IMR-90 (cell line): Measurements from ENCODE around the gene AXIN1. TPM values are rescaled to one million over a fixed set of nuclear protein-coding genes. Genes with fewer than 3 reads are reported as not detected.

Experiments
- ATAC-seq: fragments of 200-7000 bp; cut with Tn5 transposase; 2 replicates; pipeline ENCODE4 v1.9.1; 2020; ENCODE audit warnings: low read depth, mild to moderate bottlenecking, moderate library complexity
- BruUV-seq: library from RNA; stranded (reverse); fragments of 400-500 nt; replicated peaks from 2 replicates; lab custom pipeline; 2021; lab: Mats Ljungman, UMichigan
- CTCF ChIA-PET: fragments of 300-600 bp; formaldehyde crosslinking; extraction: SDS; loops from one replicate; lab custom pipeline; 2021; ENCODE audit warnings: antibody characterized with exemption; lab: Yijun Ruan, JAX
- POLR2A ChIA-PET: fragments of 300-600 bp; sonication (Branson Sonifier 250); formaldehyde crosslinking; loops from one replicate; lab custom pipeline; 2022; ENCODE audit warnings: antibody characterized with exemption; ENCODE audit not compliant: unreplicated experiment; lab: Charles Lee
- DNase-seq: peaks from one replicate; pipeline ENCODE4 v3.0.0; 2013
- H2AFZ ChIP-seq: replicated peaks from 2 replicates; pipeline ENCODE3; 2013; ENCODE audit warnings: low read length, mild to moderate bottlenecking; ENCODE audit not compliant: poor library complexity
- H2AK5ac ChIP-seq: 2 replicates; pipeline ENCODE4 v1.6.1; 2013; ENCODE audit warnings: low read depth, low read length, inconsistent platforms
- H2AK9ac ChIP-seq: replicated peaks from 2 replicates; pipeline ENCODE3; 2013; ENCODE audit warnings: mild to moderate bottlenecking, low read depth, low read length, moderate library complexity; ENCODE audit not compliant: poor library complexity
- H2BK120ac ChIP-seq: 2 replicates; pipeline ENCODE4 v1.6.1; 2013; ENCODE audit warnings: low read depth, low read length, inconsistent platforms
- H2BK15ac ChIP-seq: 3 replicates; pipeline ENCODE4 v1.6.1; 2013; ENCODE audit warnings: low read depth, low read length, inconsistent platforms
- H2BK20ac ChIP-seq: 2 replicates; pipeline ENCODE4 v1.6.1; 2013; ENCODE audit warnings: low read depth, mild to moderate bottlenecking, inconsistent platforms, low read length, moderate library complexity
- H2BK5ac ChIP-seq: 2 replicates; pipeline ENCODE4 v1.6.1; 2013; ENCODE audit warnings: mild to moderate bottlenecking, low read depth, low read length, inconsistent platforms; ENCODE audit not compliant: poor library complexity, severe bottlenecking
- H3K14ac ChIP-seq: replicated peaks from 2 replicates; pipeline ENCODE4 v1.6.1; 2013; ENCODE audit warnings: low read depth, low read length, inconsistent platforms
- H3K18ac ChIP-seq: 2 replicates; pipeline ENCODE4 v1.6.1; 2013; ENCODE audit warnings: low read depth, low read length, control low read depth
- H3K23ac ChIP-seq: 2 replicates; pipeline ENCODE4 v1.6.1; 2013; ENCODE audit warnings: low read depth, low read length, inconsistent platforms
- H3K27ac ChIP-seq: 2 replicates; pipeline ENCODE4 v1.5.1; 2013; ENCODE audit warnings: mild to moderate bottlenecking, control low read depth, low read length; ENCODE audit not compliant: insufficient read depth
- H3K27me3 ChIP-seq: 2 replicates; pipeline ENCODE4 v1.6.1; 2013; ENCODE audit warnings: low read length; ENCODE audit not compliant: control insufficient read depth, insufficient read depth
- H3K36me3 ChIP-seq: 2 replicates; pipeline ENCODE4 v1.6.1; 2013; ENCODE audit warnings: low read length, mixed read lengths; ENCODE audit not compliant: control insufficient read depth, insufficient read depth
- H3K4ac ChIP-seq: 2 replicates; pipeline ENCODE4 v1.6.1; 2013; ENCODE audit warnings: low read depth, low read length, inconsistent platforms
- H3K4me1 ChIP-seq: 2 replicates; pipeline ENCODE4 v1.6.1; 2013; ENCODE audit warnings: low read length, mixed read lengths; ENCODE audit not compliant: control insufficient read depth, insufficient read depth
- H3K4me2 ChIP-seq: 2 replicates; pipeline ENCODE4 v1.6.1; 2013; ENCODE audit warnings: low read depth, mild to moderate bottlenecking, control low read depth, low read length, moderate library complexity
- H3K4me3 ChIP-seq: 2 replicates; pipeline ENCODE4 v1.5.1; 2013; ENCODE audit warnings: low read depth, mild to moderate bottlenecking, control low read depth, low read length, moderate library complexity; ENCODE audit not compliant: insufficient read depth
- H3K56ac ChIP-seq: 2 replicates; pipeline ENCODE4 v1.6.1; 2013; ENCODE audit warnings: low read length, inconsistent platforms; ENCODE audit not compliant: insufficient read depth; ENCODE audit errors: extremely low read depth
- H3K79me1 ChIP-seq, 2 experiments: 2 replicates each; pipeline ENCODE4 v1.6.1; 2013; ENCODE audit warnings: low read length in 2 of 2, inconsistent platforms in 1 of 2, low read depth in 1 of 2
- H3K9ac ChIP-seq: 2 replicates; pipeline ENCODE4 v1.6.1; 2013; ENCODE audit warnings: low read depth, low read length, control low read depth
- H3K9me1 ChIP-seq: 2 replicates; pipeline ENCODE4 v1.6.1; 2013; ENCODE audit warnings: low read length, inconsistent platforms; ENCODE audit not compliant: insufficient read depth
- H3K9me3 ChIP-seq: 2 replicates; pipeline ENCODE4 v1.6.1; 2013; ENCODE audit warnings: low read length; ENCODE audit not compliant: control insufficient read depth, insufficient read depth
- H4K20me1 ChIP-seq: 2 replicates; pipeline ENCODE4 v1.6.1; 2013; ENCODE audit warnings: low read length, inconsistent platforms; ENCODE audit not compliant: insufficient read depth
- H4K5ac ChIP-seq: 2 replicates; pipeline ENCODE4 v1.6.1; 2013; ENCODE audit warnings: mild to moderate bottlenecking, low read depth, low read length, control low read depth
- H4K8ac ChIP-seq, 2 experiments: 2 replicates each; pipeline ENCODE4 v1.6.1; 2013; ENCODE audit warnings: low read depth in 2 of 2, low read length in 2 of 2, control low read depth in 1 of 2, inconsistent platforms in 1 of 2
- H4K91ac ChIP-seq: 2 replicates; pipeline ENCODE4 v1.6.1; 2013; ENCODE audit warnings: low read depth, low read length, inconsistent platforms; ENCODE audit not compliant: insufficient read depth
- ELK1 ChIP-seq: fragments of 150-350 bp; IDR thresholded peaks from 2 replicates; pipeline ENCODE4 v1.6.1; 2016; ENCODE audit warnings: low read depth, mild to moderate bottlenecking, low read length, moderate library complexity, borderline replicate concordance
- MAZ ChIP-seq: IDR thresholded peaks from 2 replicates; pipeline ENCODE4 v1.6.1; 2012; ENCODE audit warnings: low read depth, mild to moderate bottlenecking, low read length, improper control_type of control experiment, moderate library complexity, borderline replicate concordance
- POLR2A ChIP-seq: IDR thresholded peaks from 2 replicates; pipeline ENCODE4 v1.6.1; 2012; ENCODE audit warnings: mild to moderate bottlenecking, low read depth, low read length
- RAD21 ChIP-seq: IDR thresholded peaks from 2 replicates; pipeline ENCODE4 v1.6.1; 2012; ENCODE audit warnings: low read length, improper control_type of control experiment
- RCOR1 ChIP-seq: IDR thresholded peaks from 2 replicates; pipeline ENCODE4 v1.6.1; 2012; ENCODE audit warnings: mild to moderate bottlenecking, low read length, improper control_type of control experiment; ENCODE audit not compliant: insufficient replicate concordance
- RFX5 ChIP-seq: IDR thresholded peaks from 2 replicates; pipeline ENCODE4 v1.8.0; 2012; ENCODE audit warnings: low read depth, mild to moderate bottlenecking, low read length, moderate library complexity
- SMC3 ChIP-seq: fragments of 150-350 bp; IDR thresholded peaks from 2 replicates; pipeline ENCODE4 v1.6.1; 2016; ENCODE audit warnings: low read depth, mild to moderate bottlenecking, antibody characterized with exemption, low read length, moderate library complexity
- USF2 ChIP-seq: fragments of 150-350 bp; IDR thresholded peaks from 2 replicates; pipeline ENCODE4 v1.6.1; 2017; ENCODE audit warnings: mild to moderate bottlenecking, antibody characterized with exemption, low read length, low read depth
- WGBS, 2 experiments: methylation state at CpG; one replicate each; pipeline versions ENCODE4 v1.1.5 to v1.1.7; 2013; ENCODE audit warnings: missing lambda C conversion rate in 2 of 2; ENCODE audit not compliant: insufficient read length in 1 of 2; ENCODE audit errors: extremely low coverage in 2 of 2; 5-methylcytosine and 5-hydroxymethylcytosine counted together
- dilution Hi-C: fragments of 300-500 bp; cut with HindIII; formaldehyde crosslinking; loops from one replicate; pipeline ENCODE4 v1.14.3; 2018; ENCODE audit warnings: low sequenced_read_pairs; ENCODE audit not compliant: unreplicated experiment
- in situ Hi-C: fragments of 300-500 bp; cut with MboI; formaldehyde crosslinking; loops from 3 replicates; pipeline ENCODE4 v1.14.3; 2019; ENCODE audit warnings: low sequenced_read_pairs, inconsistent platforms, mixed read lengths
- intact Hi-C: fragments of 100-400 bp; cut with micrococcal nuclease; formaldehyde crosslinking; loops from 2 replicates; pipeline ENCODE4 v1.10.0; 2022
- polyA plus RNA-seq, 3 experiments: library from polyadenylated mRNA; depleted of rRNA; stranded (reverse); fragments of >200 nt; gene quantifications; 2 replicates each; pipeline ENCODE4 v1.2.3, GENCODE V29; 2012; ENCODE audit warnings: low replicate concordance in 1 of 3
- total RNA-seq: library from RNA; depleted of rRNA; stranded (reverse); fragments of >200 nt; gene quantifications from 2 replicates; pipeline ENCODE4 v1.2.3, GENCODE V29; 2012

The AXIN1 gene
- total and polyA plus RNA-seq, 2 of the 4 experiments (the other 2 are of a cell fraction), result 10.9 to 14.2 TPM

GRCh38 chr16:262121-262745, 90.3 kb downstream of the AXIN1 start:
- no peak overlapping the region for H3K56ac ChIP-seq
- no peak overlapping the region for H2BK20ac ChIP-seq
- H3K4me1 ChIP-seq, result no peaks in the 10 kb centered on the region
- no peak overlapping the region for H3K18ac ChIP-seq
- no peak overlapping the region for H2BK5ac ChIP-seq
- ChIA-PET POLR2A (no interaction called here), CTCF (no interaction called here)
- dilution Hi-C loops (no loop called here), in situ Hi-C loops (no loop called here), intact Hi-C loops (no loop called here)
- 84% methylated on average over 14 of the region's 29 CpGs; no CpG with 5 or more reads in 1 of the 2 experiments for whole genome bisulfite sequencing, 2 experiments
- no peaks in the 10 kb centered on the region for H4K20me1 ChIP-seq
- no TSS peak for BruUV-seq
- H3K4me2 ChIP-seq, result no peak overlapping the region
- no peak overlapping the region for H3K23ac ChIP-seq
- H2AK9ac ChIP-seq, result no peak overlapping the region
- no peak overlapping the region for H4K8ac ChIP-seq
- no peak overlapping the region for H3K9ac ChIP-seq
- H3K27ac ChIP-seq, result no peak overlapping the region
- no peak overlapping the region for H2AK5ac ChIP-seq
- H3K79me1 ChIP-seq, result no peaks in the 10 kb centered on the region
- H3K9me1 ChIP-seq, result no peaks in the 10 kb centered on the region; the same call in 1 of the 2 replicates
- H3K14ac ChIP-seq, result no peak overlapping the region
- H2BK120ac ChIP-seq, result no peak overlapping the region
- ATAC-seq (no peak), DNase-seq (no peak)
- H4K5ac ChIP-seq, result no peak overlapping the region
- H2AFZ ChIP-seq, result no peak overlapping the region
- TF ChIP-seq RAD21, result no peak
- TF ChIP-seq POLR2A, result no peak
- no peak for TF ChIP-seq RCOR1
- no peak for TF ChIP-seq USF2
- TF ChIP-seq MAZ, result no peak
- TF ChIP-seq SMC3, result no peak
- TF ChIP-seq ELK1, result no peak
- no peak for TF ChIP-seq RFX5
- no peak overlapping the region for H3K4me3 ChIP-seq
- no peaks in the 10 kb centered on the region for H3K9me3 ChIP-seq
- no peak overlapping the region for H2BK15ac ChIP-seq
- H3K36me3 ChIP-seq, result peaks cover 38% of the 10 kb centered on the region
- no peaks in the 10 kb centered on the region for H3K27me3 ChIP-seq
- no peak overlapping the region for H3K4ac ChIP-seq
- no peak overlapping the region for H4K91ac ChIP-seq
